ENCODE results near the gene ZNF805. TPM values are rescaled to one million over a fixed set of nuclear protein-coding genes. Genes with fewer than 3 reads are reported as not detected.

ZNF805 gene
- total and polyA plus RNA-seq, 2 donors (not counting 3 experiments of a cell fraction or from before 2014, with no cell fraction given), result 1.6 to 8.6 TPM

DNA sequence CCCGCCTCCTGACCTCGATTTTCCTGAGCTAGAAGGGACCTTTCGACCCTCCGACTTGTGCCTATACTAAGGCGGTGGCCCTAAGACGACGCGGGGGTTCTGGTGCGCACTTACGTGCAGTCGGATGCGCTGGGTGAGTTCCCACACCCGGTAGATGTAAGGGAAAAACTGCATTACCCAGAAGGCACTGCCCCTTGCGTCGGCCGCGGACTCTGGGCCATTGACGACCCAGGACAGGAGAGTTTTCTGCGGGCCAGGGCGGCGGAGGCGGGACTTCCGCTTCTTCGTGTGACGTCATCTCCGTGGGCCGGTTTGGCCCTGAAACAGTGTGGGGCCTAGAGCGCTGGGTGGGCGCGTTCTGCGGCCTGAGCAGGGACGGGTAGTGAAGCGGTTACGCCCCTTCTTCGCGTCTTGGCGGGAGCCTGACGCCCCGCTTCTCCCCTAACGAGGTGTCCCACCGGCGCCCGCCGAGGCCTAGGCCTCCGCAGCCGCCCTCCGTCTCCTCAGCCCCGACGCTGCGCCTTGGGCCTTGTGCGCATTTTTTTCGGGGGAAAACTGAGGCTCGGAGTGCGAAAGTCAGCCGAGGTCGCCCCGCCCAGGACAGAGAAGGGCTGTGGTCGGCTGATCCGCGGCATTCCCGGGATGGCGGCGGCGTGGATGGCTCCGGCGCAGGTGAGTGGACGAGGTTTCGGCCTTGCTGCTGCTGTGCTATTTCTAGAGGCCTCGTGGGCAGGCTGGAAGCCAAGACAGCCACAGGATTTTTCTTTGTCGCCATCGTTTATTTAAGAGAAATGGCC is 39.9 kb downstream of the ZNF805 start, which contains the start of gene ZNF460:
TSS of gene ZNF460 (plus strand) at position 321 of the 797 bp plus-strand sequence. CDS start at position 643, 322 bp downstream.
- dilution Hi-C loops (cut with MboI; ENCODE audit: extremely low pct_ligation_motif_present, low sequenced_read_pairs), result no loop called here
- peaks cover 20% of the 10 kb centered on the region for H3K4me1 ChIP-seq (ENCODE audit: control insufficient read depth, extremely low read depth, insufficient read depth, low read length)
- H3K9ac ChIP-seq (replicated peaks; ENCODE audit: extremely low read depth, insufficient read depth, low read length), result peak within 1 kb of the TSS; percentile 96
- POLR2A ChIA-PET, result no interaction called here
- H3K27ac ChIP-seq (ENCODE audit: insufficient read depth, low read depth, low read length), result peak within 1 kb of the TSS; percentile 90
- FAIRE-seq (peak; percentile 88), DNase-seq (ENCODE audit: low read depth, low spot score) (peak; percentile 98)
- H3K79me2 ChIP-seq (ENCODE audit: control insufficient read depth, insufficient read depth, low read length), result peaks cover 48% of the 10 kb centered on the region
- TF ChIP-seq JUN (IDR thresholded peaks at IDR 0.05; ENCODE audit: borderline replicate concordance, insufficient read depth, insufficient read length, low read depth) (peak; percentile 79), FOS (IDR thresholded peaks at IDR 0.05; ENCODE audit: borderline replicate concordance, insufficient read depth, low read length) (no peak), POLR2AphosphoS5 (IDR thresholded peaks at IDR 0.05; ENCODE audit: insufficient read depth, low read depth, low read length) (peak; percentile 82), EZH2 (IDR thresholded peaks at IDR 0.05; ENCODE audit: borderline replicate concordance, low read depth, low read length, severe bottlenecking) (no peak), GATA2 (IDR thresholded peaks at IDR 0.05; ENCODE audit: insufficient read depth, insufficient read length, low read depth, low read length) (no peak), POLR2A (IDR thresholded peaks at IDR 0.05; ENCODE audit: low read depth, low read length) (no peak), MYC (IDR thresholded peaks at IDR 0.05; ENCODE audit: low read depth, low read length) (no peak)
- TF ChIP-seq, protein P1, sequence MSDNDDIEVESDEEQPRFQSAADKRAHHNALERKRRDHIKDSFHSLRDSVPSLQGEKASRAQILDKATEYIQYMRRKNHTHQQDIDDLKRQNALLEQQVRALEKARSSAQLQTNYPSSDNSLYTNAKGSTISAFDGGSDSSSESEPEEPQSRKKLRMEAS (IDR thresholded peaks at IDR 0.05; ENCODE audit: insufficient read depth, insufficient read length), result peak; percentile 46
- no peaks in the 10 kb centered on the region for H3K9me3 ChIP-seq (replicated peaks; ENCODE audit: control insufficient read depth, insufficient read depth, low read length)
- H3K36me3 ChIP-seq (ENCODE audit: control insufficient read depth in 2 of 2, extremely low read depth in 1 of 2, insufficient read depth in 2 of 2, low read length in 2 of 2), result peaks cover 9 to 14% of the 10 kb centered on the region in 2 experiments
- peaks cover 2% of the 10 kb centered on the region for H4K20me1 ChIP-seq (replicated peaks; ENCODE audit: control insufficient read depth, extremely low read depth, insufficient read depth, low read length)
- no peaks in the 10 kb centered on the region for H3K9me1 ChIP-seq (replicated peaks; ENCODE audit: control insufficient read depth, extremely low read depth, insufficient read depth, low read length)
- BruUV-seq (replicated peaks), result TSS peak; percentile 35
- CTCF ChIA-PET, result no interaction called here
- peak within 1 kb of the TSS; percentile 77 for H3K4me2 ChIP-seq (ENCODE audit: insufficient read depth, low read length)
- intact Hi-C loops (cut with micrococcal nuclease), result loop anchor here (1.0 to 5.0 kb wide), 5 partner anchors 40 to 109 kb away; partner anchors contain the start of genes TRAPPC2B, ZNF304, ZNF543 and ZNF547
- H3K27me3 ChIP-seq (ENCODE audit: control insufficient read depth in 2 of 2, insufficient read depth in 2 of 2, low read length in 2 of 2), result no peaks in the 10 kb centered on the region
- peak within 1 kb of the TSS; percentile 72 for H2AFZ ChIP-seq (ENCODE audit: low read depth, low read length)
- peak within 1 kb of the TSS; percentile 67 to 77 (median 72) for H3K4me3 ChIP-seq (replicated peaks in 1 of 3; ENCODE audit: insufficient read depth in 1 of 3, low read depth in 1 of 3, low read length in 3 of 3)

Data from endothelial cell of umbilical vein (primary cell).